ENCODE measurements around the gene NOTO.

The NOTO gene

GRCh38 chr2:73225513-73226360 is 23.4 kb downstream of the NOTO start:
- TF ChIP-seq POLR2AphosphoS5 (IDR thresholded peaks at IDR 0.05; ENCODE audit: low read depth, low read length) (no peak), TAF1 (IDR thresholded peaks at IDR 0.05; ENCODE audit: borderline replicate concordance, low read depth, low read length) (no peak), POLR2A (IDR thresholded peaks at IDR 0.05; ENCODE audit: low read depth, low read length) (no peak)
- no peak for FAIRE-seq
- no peak for DNase-seq (ENCODE audit: insufficient read length)

- DNase-seq (ENCODE audit: insufficient read length) (no peak), FAIRE-seq (no peak)
- TF ChIP-seq POLR2A (IDR thresholded peaks at IDR 0.05; ENCODE audit: low read depth, low read length): no peak
Measured at GRCh38 chr2:73227086-73227485, 24.7 kb downstream of the NOTO start.

GRCh38 chr2:73228631-73229030 is 26.3 kb downstream of the NOTO start:
- no peak for FAIRE-seq
- TF ChIP-seq TAF1 (IDR thresholded peaks at IDR 0.05; ENCODE audit: borderline replicate concordance, low read depth, low read length) (no peak), POLR2A (IDR thresholded peaks at IDR 0.05; ENCODE audit: low read depth, low read length) (no peak), POLR2AphosphoS5 (IDR thresholded peaks at IDR 0.05; ENCODE audit: low read depth, low read length) (no peak)

GRCh38 chr2:73232403-73233153 is 30.2 kb downstream of the NOTO start:
- TF ChIP-seq POLR2AphosphoS5 (IDR thresholded peaks at IDR 0.05; ENCODE audit: low read depth, low read length) (no peak), POLR2A (IDR thresholded peaks at IDR 0.05; ENCODE audit: low read depth, low read length) (no peak), TAF1 (IDR thresholded peaks at IDR 0.05; ENCODE audit: borderline replicate concordance, low read depth, low read length) (no peak)
- no peak for DNase-seq (ENCODE audit: insufficient read length)
- no peak for FAIRE-seq

More at GRCh38 chr2:73228631-73229030, 26.3 kb downstream of the NOTO start:
- DNase-seq (ENCODE audit: insufficient read length): no peak

GRCh38 chr2:73233154-73233931 is 31.0 kb downstream of the NOTO start, which contains the start of gene PRADC1:
Gene PRADC1 (minus strand): TSS chr2:73233239. CDS start chr2:73233160, 79 bp downstream.
- peak; percentile 94 for FAIRE-seq
- peak; percentile 62; the same call in 1 of the 2 replicates for TF ChIP-seq POLR2A (IDR thresholded peaks at IDR 0.05; ENCODE audit: low read depth, low read length)
- TF ChIP-seq TAF1 (IDR thresholded peaks at IDR 0.05; ENCODE audit: borderline replicate concordance, low read depth, low read length): no peak
- TF ChIP-seq POLR2AphosphoS5 (IDR thresholded peaks at IDR 0.05; ENCODE audit: low read depth, low read length): peak; percentile 45; the same call in 1 of the 2 replicates
- peak; percentile 97 for DNase-seq (ENCODE audit: insufficient read length)

- FAIRE-seq (peak; percentile 42), DNase-seq (ENCODE audit: insufficient read length) (peak; percentile 81)
- TF ChIP-seq TAF1 (IDR thresholded peaks at IDR 0.05; ENCODE audit: borderline replicate concordance, low read depth, low read length) (peak; percentile 99), POLR2AphosphoS5 (IDR thresholded peaks at IDR 0.05; ENCODE audit: low read depth, low read length) (peak; percentile 98), POLR2A (IDR thresholded peaks at IDR 0.05; ENCODE audit: low read depth, low read length) (peak; percentile 98)
Measured at GRCh38 chr2:73233932-73234832, 31.8 kb downstream of the NOTO start, which contains the start of gene CCT7. Gene CCT7 (plus strand): TSS chr2:73234308. CDS start chr2:73234379, 71 bp downstream.

- no peak for DNase-seq (ENCODE audit: insufficient read length)
- FAIRE-seq: no peak
- no peak for TF ChIP-seq POLR2A (IDR thresholded peaks at IDR 0.05; ENCODE audit: low read depth, low read length)
- TF ChIP-seq POLR2AphosphoS5 (IDR thresholded peaks at IDR 0.05; ENCODE audit: low read depth, low read length): no peak
- TF ChIP-seq TAF1 (IDR thresholded peaks at IDR 0.05; ENCODE audit: borderline replicate concordance, low read depth, low read length): no peak
Measured at GRCh38 chr2:73235315-73236028, 33.1 kb downstream of the NOTO start.

GRCh38 chr2:73237168-73237567 is 34.8 kb downstream of the NOTO start:
- FAIRE-seq (no peak), DNase-seq (ENCODE audit: insufficient read length) (no peak)
- TF ChIP-seq POLR2AphosphoS5 (IDR thresholded peaks at IDR 0.05; ENCODE audit: low read depth, low read length): no peak
- no peak for TF ChIP-seq POLR2A (IDR thresholded peaks at IDR 0.05; ENCODE audit: low read depth, low read length)
- no peak for TF ChIP-seq TAF1 (IDR thresholded peaks at IDR 0.05; ENCODE audit: borderline replicate concordance, low read depth, low read length)

- FAIRE-seq (no peak), DNase-seq (ENCODE audit: insufficient read length) (no peak)
- TF ChIP-seq POLR2AphosphoS5 (IDR thresholded peaks at IDR 0.05; ENCODE audit: low read depth, low read length) (no peak), POLR2A (IDR thresholded peaks at IDR 0.05; ENCODE audit: low read depth, low read length) (no peak), TAF1 (IDR thresholded peaks at IDR 0.05; ENCODE audit: borderline replicate concordance, low read depth, low read length) (no peak)
Measured at GRCh38 chr2:73238149-73238548, 35.8 kb downstream of the NOTO start.

- DNase-seq (ENCODE audit: insufficient read length) (no peak), FAIRE-seq (no peak)
- no peak for TF ChIP-seq POLR2AphosphoS5 (IDR thresholded peaks at IDR 0.05; ENCODE audit: low read depth, low read length)
- no peak for TF ChIP-seq TAF1 (IDR thresholded peaks at IDR 0.05; ENCODE audit: borderline replicate concordance, low read depth, low read length)
- TF ChIP-seq POLR2A (IDR thresholded peaks at IDR 0.05; ENCODE audit: low read depth, low read length): no peak
Measured at GRCh38 chr2:73238976-73239375, 36.6 kb downstream of the NOTO start.
